Measurements from ENCODE around the gene KAZN.
"Not testable (repeated sequence)": the region's sequence is repeated elsewhere in the genome, so short reads cannot be mapped to it uniquely, and the experiment has no call there.

Gene KAZN

DNA sequence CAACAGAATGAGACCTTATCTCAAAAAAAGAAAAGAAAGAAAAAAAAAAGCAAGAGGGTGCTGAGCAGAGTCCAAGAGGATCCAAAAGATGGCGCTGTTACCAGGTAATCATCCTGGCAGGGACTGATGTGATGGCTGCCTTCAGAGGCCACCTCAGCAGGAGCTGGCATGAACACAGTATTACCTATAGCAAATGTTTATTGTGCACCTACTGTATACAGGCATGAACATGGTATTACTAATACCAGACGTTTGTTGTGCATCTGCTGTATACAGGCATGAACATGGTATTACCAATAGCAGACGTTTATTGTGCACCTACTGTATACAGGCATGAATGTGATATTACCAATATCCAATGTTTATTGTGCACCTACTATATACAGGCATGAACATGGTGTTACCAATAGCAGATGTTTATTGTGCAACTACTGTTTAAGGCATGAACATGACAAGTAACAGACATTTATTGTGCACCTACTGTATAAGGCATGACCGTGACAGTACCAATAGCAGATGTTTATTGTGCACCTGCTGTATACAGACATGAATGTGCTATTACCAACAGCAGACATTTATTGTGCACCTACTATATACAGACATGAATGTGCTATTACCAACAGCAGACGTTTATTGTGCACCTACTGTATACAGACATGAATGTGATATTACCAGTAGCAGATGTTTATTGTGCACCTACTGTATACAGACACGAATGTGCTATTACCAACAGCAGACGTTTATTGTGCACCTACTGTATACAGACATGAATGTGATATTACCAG, 439.9 kb downstream of the KAZN start:
- DNase-seq (ENCODE audit: low spot score) = no peak
- TF ChIP-seq, protein P1, sequence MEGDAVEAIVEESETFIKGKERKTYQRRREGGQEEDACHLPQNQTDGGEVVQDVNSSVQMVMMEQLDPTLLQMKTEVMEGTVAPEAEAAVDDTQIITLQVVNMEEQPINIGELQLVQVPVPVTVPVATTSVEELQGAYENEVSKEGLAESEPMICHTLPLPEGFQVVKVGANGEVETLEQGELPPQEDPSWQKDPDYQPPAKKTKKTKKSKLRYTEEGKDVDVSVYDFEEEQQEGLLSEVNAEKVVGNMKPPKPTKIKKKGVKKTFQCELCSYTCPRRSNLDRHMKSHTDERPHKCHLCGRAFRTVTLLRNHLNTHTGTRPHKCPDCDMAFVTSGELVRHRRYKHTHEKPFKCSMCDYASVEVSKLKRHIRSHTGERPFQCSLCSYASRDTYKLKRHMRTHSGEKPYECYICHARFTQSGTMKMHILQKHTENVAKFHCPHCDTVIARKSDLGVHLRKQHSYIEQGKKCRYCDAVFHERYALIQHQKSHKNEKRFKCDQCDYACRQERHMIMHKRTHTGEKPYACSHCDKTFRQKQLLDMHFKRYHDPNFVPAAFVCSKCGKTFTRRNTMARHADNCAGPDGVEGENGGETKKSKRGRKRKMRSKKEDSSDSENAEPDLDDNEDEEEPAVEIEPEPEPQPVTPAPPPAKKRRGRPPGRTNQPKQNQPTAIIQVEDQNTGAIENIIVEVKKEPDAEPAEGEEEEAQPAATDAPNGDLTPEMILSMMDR (IDR thresholded peaks at IDR 0.05; ENCODE audit: borderline replicate concordance, control extremely low read depth, extremely low read depth, insufficient read depth, missing control alignments) = no peak
- in situ Hi-C loops (cut with MboI; ENCODE audit: low sequenced_read_pairs, unreplicated experiment) = no loop called here

DNA sequence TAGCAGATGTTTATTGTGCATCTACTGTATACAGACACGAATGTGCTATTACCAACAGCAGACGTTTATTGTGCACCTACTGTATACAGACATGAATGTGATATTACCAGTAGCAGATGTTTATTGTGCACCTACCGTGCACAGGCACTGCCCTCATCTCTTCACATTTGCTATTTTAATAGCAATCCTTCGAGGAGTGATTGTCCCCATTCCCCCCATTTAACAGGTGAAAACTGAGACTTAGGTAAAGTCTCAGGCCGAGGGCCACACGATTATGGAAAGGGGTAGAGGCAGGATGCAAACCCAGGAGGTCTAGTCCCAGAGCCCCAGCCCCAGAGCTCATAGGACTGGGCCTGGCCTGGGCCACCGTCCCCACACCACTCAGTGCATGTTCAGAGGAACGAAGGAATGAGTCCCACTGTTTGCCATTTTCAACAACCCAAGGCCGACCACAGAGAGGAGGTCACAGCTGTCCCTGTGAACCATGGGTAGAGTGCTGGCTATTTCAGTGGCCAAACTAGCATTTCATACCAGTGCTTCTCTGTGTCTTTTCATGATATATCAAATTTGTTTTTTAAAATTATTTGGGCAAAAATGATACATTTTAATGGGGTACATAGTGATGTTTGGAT, 440.6 kb downstream of the KAZN start:
- in situ Hi-C loops (cut with MboI; ENCODE audit: low sequenced_read_pairs, unreplicated experiment) = no loop called here
- TF ChIP-seq, protein P1 (IDR thresholded peaks at IDR 0.05; ENCODE audit: borderline replicate concordance, control extremely low read depth, extremely low read depth, insufficient read depth, missing control alignments) = no peak
- no peak for DNase-seq (ENCODE audit: low spot score)

DNA sequence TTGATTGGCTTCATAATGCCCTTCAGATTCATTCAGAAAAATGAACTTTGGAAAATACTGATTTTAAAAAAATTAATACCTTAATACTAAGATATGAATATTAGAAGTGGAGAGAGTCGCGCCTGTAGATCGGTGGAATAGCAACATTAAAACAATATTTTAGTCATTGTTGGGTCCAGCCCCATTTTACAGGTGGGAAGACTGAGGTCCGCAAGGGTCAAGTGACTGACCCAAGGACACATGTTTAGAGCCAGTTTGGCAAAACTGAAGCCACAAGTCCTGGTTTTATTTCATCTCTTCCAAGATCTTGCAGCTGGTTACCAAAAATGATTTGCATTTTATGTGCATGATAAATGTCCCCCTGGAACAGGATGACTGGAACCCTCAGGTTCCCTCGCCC, 441.4 kb downstream of the KAZN start:
- no peak for DNase-seq (ENCODE audit: low spot score)
- TF ChIP-seq, protein P1 (IDR thresholded peaks at IDR 0.05; ENCODE audit: borderline replicate concordance, control extremely low read depth, extremely low read depth, insufficient read depth, missing control alignments) = no peak
- in situ Hi-C loops (cut with MboI; ENCODE audit: low sequenced_read_pairs, unreplicated experiment) = no loop called here

DNA sequence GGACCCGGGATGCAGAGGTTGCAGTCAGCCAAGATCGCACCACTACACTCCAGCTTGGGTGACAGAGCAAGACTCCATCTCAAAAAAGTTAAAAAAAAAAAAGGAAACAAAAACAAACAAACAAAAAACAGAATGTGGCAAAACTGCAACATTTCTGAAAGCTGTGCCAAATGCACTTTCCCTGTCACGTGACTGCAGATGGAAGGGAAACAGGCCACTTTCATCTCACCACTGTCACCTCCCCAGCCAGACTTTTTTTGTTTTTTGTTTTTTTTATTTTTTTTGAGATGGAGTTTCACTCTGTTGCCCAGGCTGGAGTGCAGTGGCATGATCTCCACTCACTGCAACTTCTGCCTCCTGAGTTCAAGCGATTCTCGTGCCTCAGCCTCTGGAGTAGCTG, 442.2 kb downstream of the KAZN start:
- DNase-seq (ENCODE audit: low spot score); in situ Hi-C loops (cut with MboI; ENCODE audit: low sequenced_read_pairs, unreplicated experiment): not testable (repeated sequence)

GRCh38 chr1:15042866-15043265, 444.4 kb downstream of the KAZN start:
- in situ Hi-C loops (cut with MboI; ENCODE audit: low sequenced_read_pairs, unreplicated experiment) = no loop called here

GRCh38 chr1:15043934-15044333, 445.4 kb downstream of the KAZN start:
- in situ Hi-C loops (cut with MboI; ENCODE audit: low sequenced_read_pairs, unreplicated experiment) = no loop called here
- DNase-seq (ENCODE audit: low spot score) = no peak
- TF ChIP-seq, protein P1 (IDR thresholded peaks at IDR 0.05; ENCODE audit: borderline replicate concordance, control extremely low read depth, extremely low read depth, insufficient read depth, missing control alignments) = no peak

More at GRCh38 chr1:15042866-15043265, 444.4 kb downstream of the KAZN start:
- no peak for DNase-seq (ENCODE audit: low spot score)
- TF ChIP-seq, protein P1 (IDR thresholded peaks at IDR 0.05; ENCODE audit: borderline replicate concordance, control extremely low read depth, extremely low read depth, insufficient read depth, missing control alignments) = no peak

DNA sequence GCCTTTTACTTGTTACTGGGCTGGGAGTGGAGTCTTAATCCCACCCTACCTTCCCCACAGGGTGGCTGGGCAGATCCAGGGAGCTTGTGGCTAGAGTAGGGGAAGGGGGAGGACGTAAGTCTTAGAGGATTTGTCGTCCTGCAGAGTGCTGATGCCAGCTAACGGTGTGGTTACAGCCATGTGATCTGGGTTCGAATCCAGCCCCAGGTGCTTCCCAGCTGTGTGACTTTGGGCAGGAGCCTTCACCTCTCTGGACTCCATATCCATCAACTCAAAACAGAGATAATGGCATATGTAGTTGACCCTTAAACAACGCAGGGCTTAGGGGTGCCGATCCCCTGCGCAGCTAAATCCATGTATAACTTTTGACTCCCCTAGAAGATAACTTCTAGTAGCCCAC, 446.6 kb downstream of the KAZN start:
- no peak for DNase-seq (ENCODE audit: low spot score)
- in situ Hi-C loops (cut with MboI; ENCODE audit: low sequenced_read_pairs, unreplicated experiment) = no loop called here
- TF ChIP-seq, protein P1 (IDR thresholded peaks at IDR 0.05; ENCODE audit: borderline replicate concordance, control extremely low read depth, extremely low read depth, insufficient read depth, missing control alignments) = no peak
